KG1 (cell line): ENCODE measurements around the gene RCC1.
"Not testable (repeated sequence)": the region's sequence is repeated elsewhere in the genome, so short reads cannot be mapped to it uniquely, and the experiment has no call there.

Experiments used
- DNase-seq: peaks from one replicate; lab custom pipeline; 2025; lab: John Stamatoyannopoulos, UW

Gene RCC1

GRCh38 chr1:28512058-28512611 is 6.3 kb downstream of the RCC1 start:
- DNase-seq = no peak

- DNase-seq = not testable (repeated sequence)
These were observed 8.6 kb downstream of the RCC1 start for GRCh38 chr1:28514445-28514933.

GRCh38 chr1:28516518-28516956 is 10.7 kb downstream of the RCC1 start:
- DNase-seq = no peak

GRCh38 chr1:28517649-28517999 is 11.8 kb downstream of the RCC1 start:
- no peak for DNase-seq

- DNase-seq = peak; percentile 75
These were observed 12.3 kb downstream of the RCC1 start for GRCh38 chr1:28518000-28518744.

GRCh38 chr1:28518745-28519341 is 13.0 kb downstream of the RCC1 start:
- no peak for DNase-seq

- no peak for DNase-seq
These were observed 14.3 kb downstream of the RCC1 start for GRCh38 chr1:28519946-28520725.

- DNase-seq = not testable (repeated sequence)
These were observed 15.0 kb downstream of the RCC1 start for GRCh38 chr1:28520796-28521195.

GRCh38 chr1:28521502-28522164 is 15.8 kb downstream of the RCC1 start:
- DNase-seq = no peak

- DNase-seq = not testable (repeated sequence)
These were observed 16.7 kb downstream of the RCC1 start for GRCh38 chr1:28522537-28522936.

- not testable (repeated sequence) for DNase-seq
These were observed 19.3 kb downstream of the RCC1 start for GRCh38 chr1:28525002-28525642.

- no peak for DNase-seq
These were observed 21.0 kb downstream of the RCC1 start for GRCh38 chr1:28526886-28527285.

GRCh38 chr1:28530456-28530855 is 24.6 kb downstream of the RCC1 start:
- DNase-seq = no peak

- no peak for DNase-seq
These were observed 28.8 kb downstream of the RCC1 start for GRCh38 chr1:28534671-28535070.

- no peak for DNase-seq
These were observed 29.3 kb downstream of the RCC1 start for GRCh38 chr1:28535180-28535579.

- no peak for DNase-seq
These were observed 31.8 kb downstream of the RCC1 start for GRCh38 chr1:28537457-28538199.

GRCh38 chr1:28538286-28538685 is 32.4 kb downstream of the RCC1 start:
- no peak for DNase-seq

GRCh38 chr1:28540651-28541050 is 34.8 kb downstream of the RCC1 start:
- DNase-seq = no peak

GRCh38 chr1:28541414-28542015 is 35.7 kb downstream of the RCC1 start:
- not testable (repeated sequence) for DNase-seq

GRCh38 chr1:28545246-28545628 is 39.4 kb downstream of the RCC1 start:
- no peak for DNase-seq
